ENCODE measurements around the gene ATP5MK.

Gene ATP5MK

GRCh38 chr10:103396789-103397087, 463 bp upstream of the ATP5MK start:
- no peaks in the 10 kb centered on the region for H3K9me2 ChIP-seq (replicated peaks; ENCODE audit: control insufficient read depth, low read length)
- peak overlapping the region; percentile 37 for H3K27ac ChIP-seq (ENCODE audit: low read depth, low read length)
- peaks cover 76% of the 10 kb centered on the region for H3K36me3 ChIP-seq (ENCODE audit: control insufficient read depth, low read length)
- peak overlapping the region; percentile 92 for H3K4me3 ChIP-seq (ENCODE audit: low read length)
- no peaks in the 10 kb centered on the region for H3K27me3 ChIP-seq (ENCODE audit: control insufficient read depth, low read length)
- peaks cover 3% of the 10 kb centered on the region; the same call in 1 of the 2 replicates for H3F3A ChIP-seq (ENCODE audit: control insufficient read depth, insufficient read depth)
- H4K20me1 ChIP-seq (ENCODE audit: control insufficient read depth, insufficient read depth, low read depth, low read length): 0 out of 2 replicates have a peak, but pooled peaks cover 3% of the 10 kb centered on the region
- no peak for TF ChIP-seq CTCF (IDR thresholded peaks at IDR 0.05; ENCODE audit: low read depth, low read length, poor library complexity, severe bottlenecking)
- TF ChIP-seq EZH2phosphoT487 (IDR thresholded peaks at IDR 0.05; ENCODE audit: borderline replicate concordance, low read length): no peak
- H3K4me1 ChIP-seq (ENCODE audit: control insufficient read depth, low read length): peaks cover 36% of the 10 kb centered on the region
- H3K79me2 ChIP-seq (ENCODE audit: control insufficient read depth, low read length): peaks cover 86% of the 10 kb centered on the region
- peak overlapping the region; percentile 79 for H3K4me2 ChIP-seq (ENCODE audit: low read length)
- H3K9me3 ChIP-seq (ENCODE audit: control insufficient read depth, insufficient read depth, low read length): no peaks in the 10 kb centered on the region

GRCh38 chr10:103395754-103396066, 565 bp downstream of the ATP5MK start:
- Histone ChIP-seq H3K9me3 (ENCODE audit: control insufficient read depth, insufficient read depth, low read length) (no peaks in the 10 kb centered on the region), H3F3A (ENCODE audit: control insufficient read depth, insufficient read depth) (peaks cover 3% of the 10 kb centered on the region; the same call in 1 of the 2 replicates), H3K4me2 (ENCODE audit: low read length) (peak overlapping the region; percentile 79), H3K27ac (ENCODE audit: low read depth, low read length) (peak overlapping the region; percentile 36), H3K9me2 (replicated peaks; ENCODE audit: control insufficient read depth, low read length) (no peaks in the 10 kb centered on the region), H3K79me2 (ENCODE audit: control insufficient read depth, low read length) (peaks cover 91% of the 10 kb centered on the region), H3K27me3 (ENCODE audit: control insufficient read depth, low read length) (no peaks in the 10 kb centered on the region), H3K36me3 (ENCODE audit: control insufficient read depth, low read length) (peaks cover 78% of the 10 kb centered on the region), H3K4me3 (ENCODE audit: low read length) (peak overlapping the region; percentile 92), H4K20me1 (ENCODE audit: control insufficient read depth, insufficient read depth, low read depth, low read length) (0 out of 2 replicates have a peak, but pooled peaks cover 3% of the 10 kb centered on the region), H3K4me1 (ENCODE audit: control insufficient read depth, low read length) (peaks cover 36% of the 10 kb centered on the region)
- TF ChIP-seq CTCF (IDR thresholded peaks at IDR 0.05; ENCODE audit: low read depth, low read length, poor library complexity, severe bottlenecking) (no peak), EZH2phosphoT487 (IDR thresholded peaks at IDR 0.05; ENCODE audit: borderline replicate concordance, low read length) (no peak)

- Histone ChIP-seq H3K9me2 (replicated peaks; ENCODE audit: control insufficient read depth, low read length) (no peaks in the 10 kb centered on the region), H3K4me2 (ENCODE audit: low read length) (peak overlapping the region; percentile 79), H3K27me3 (ENCODE audit: control insufficient read depth, low read length) (no peaks in the 10 kb centered on the region), H3K79me2 (ENCODE audit: control insufficient read depth, low read length) (peaks cover 83% of the 10 kb centered on the region), H3K27ac (ENCODE audit: low read depth, low read length) (no peak overlapping the region), H3F3A (ENCODE audit: control insufficient read depth, insufficient read depth) (peaks cover 3% of the 10 kb centered on the region; the same call in 1 of the 2 replicates), H3K36me3 (ENCODE audit: control insufficient read depth, low read length) (peaks cover 77% of the 10 kb centered on the region), H3K4me1 (ENCODE audit: control insufficient read depth, low read length) (peaks cover 36% of the 10 kb centered on the region), H3K4me3 (ENCODE audit: low read length) (peak overlapping the region; percentile 20; the same call in 1 of the 2 replicates), H3K9me3 (ENCODE audit: control insufficient read depth, insufficient read depth, low read length) (no peaks in the 10 kb centered on the region), H4K20me1 (ENCODE audit: control insufficient read depth, insufficient read depth, low read depth, low read length) (0 out of 2 replicates have a peak, but pooled peaks cover 3% of the 10 kb centered on the region)
- TF ChIP-seq CTCF (IDR thresholded peaks at IDR 0.05; ENCODE audit: low read depth, low read length, poor library complexity, severe bottlenecking) (no peak), EZH2phosphoT487 (IDR thresholded peaks at IDR 0.05; ENCODE audit: borderline replicate concordance, low read length) (no peak)
These were observed 2.1 kb downstream of the ATP5MK start for GRCh38 chr10:103394180-103394579.

Measured in DOHH2 (cell line).